Measurements from ENCODE around the gene RNPS1. TPM values are rescaled to one million over a fixed set of nuclear protein-coding genes. Genes with fewer than 3 reads are reported as not detected.

Gene RNPS1
- total and polyA plus RNA-seq, 5 experiments from 2014 or later = 162 to 289 (median 197) TPM

GRCh38 chr16:2204416-2205103, 63.4 kb downstream of the RNPS1 start:
- Mint-ChIP-seq H3K27me3 (peaks cover 0 to 6% (median 0%) of the 10 kb centered on the region in 5 donors), H3K4me3 (peak overlapping the region; percentile 75 to 88 (median 80)), H3K4me1 (peaks cover 11 to 28% (median 25%) of the 10 kb centered on the region in 4 donors), H3K9me3 (no peaks in the 10 kb centered on the region), H3K27ac (peak overlapping the region; percentile 61 to 89 (median 82)), H3K36me3 (peaks cover 0 to 21% (median 8%) of the 10 kb centered on the region in 3 donors)
- no peak for ATAC-seq
- no peak for DNase-seq
- POLR2A ChIA-PET = interaction anchor here (0.6 to 5.3 kb wide), 13 partner anchors 9 to 477 kb away, joined by 3 to 58 read pairs (median 4); partner anchors contain the start of genes CASKIN1, E4F1, ECI1 and NHERF2

Small RNAs within 50 kb of the gene (microRNA-seq; reads per million reads assigned to microRNA genes)
- gene MIR3677 (ENCODE audit: borderline microRNAs expressed) (not detected), gene MIR4717 (ENCODE audit: borderline microRNAs expressed) (not detected)

Other genes with a start within 250 kb of the RNPS1 start
- not detected for gene NPW, start 248.3 kb downstream of the RNPS1 start, total RNA-seq
- not detected for gene NPW, start 248.3 kb downstream of the RNPS1 start, polyA plus RNA-seq
- gene NHERF2, start 241.2 kb downstream of the RNPS1 start, total RNA-seq = 1 to 10 TPM; 5.3 to 6.0 TPM
- 1 to 10 TPM in 1 of 3 donors, under 1 TPM in 2; 0.32 to 1.2 (median 0.46) TPM for gene NHERF2, start 241.2 kb downstream of the RNPS1 start, polyA plus RNA-seq
- gene NTHL1, start 220.3 kb downstream of the RNPS1 start, total RNA-seq = 10 to 100 TPM in 1 of 2 experiments, 1 to 10 TPM in 1; 9.1 to 13.1 TPM
- gene NTHL1, start 220.3 kb downstream of the RNPS1 start, polyA plus RNA-seq = 10 to 100 TPM; 13.1 to 20.0 (median 16.6) TPM
- 100 to 1,000 TPM; 145 to 162 TPM for gene TSC2, start 220.1 kb downstream of the RNPS1 start, total RNA-seq
- gene TSC2, start 220.1 kb downstream of the RNPS1 start, polyA plus RNA-seq = 10 to 100 TPM; 23.5 to 42.0 (median 27.2) TPM
- gene PKD1, start 132.2 kb downstream of the RNPS1 start, total RNA-seq = 100 to 1,000 TPM; 131 to 134 TPM
- 1 to 10 TPM; 3.5 to 9.9 (median 4.8) TPM for gene PKD1, start 132.2 kb downstream of the RNPS1 start, polyA plus RNA-seq
- not detected for gene RAB26, start 119.5 kb downstream of the RNPS1 start, total RNA-seq
- 1 to 10 TPM in 1 of 3 donors, under 1 TPM in 2; 0.27 to 1.2 (median 0.94) TPM for gene RAB26, start 119.5 kb downstream of the RNPS1 start, polyA plus RNA-seq
- gene TRAF7, start 112.3 kb downstream of the RNPS1 start, total RNA-seq = 10 to 100 TPM; 32.3 to 39.5 TPM
- 1 to 10 TPM; 3.5 to 8.8 (median 4.3) TPM for gene TRAF7, start 112.3 kb downstream of the RNPS1 start, polyA plus RNA-seq
- gene CASKIN1, start 71.5 kb downstream of the RNPS1 start, total RNA-seq = under 1 TPM; 0.08 to 0.13 TPM
- gene CASKIN1, start 71.5 kb downstream of the RNPS1 start, polyA plus RNA-seq = not detected
- 10 to 100 TPM; 49.3 to 53.2 TPM for gene MLST8, start 62.7 kb downstream of the RNPS1 start, total RNA-seq
- gene MLST8, start 62.7 kb downstream of the RNPS1 start, polyA plus RNA-seq = 10 to 100 TPM; 29.9 to 40.4 (median 30.1) TPM
- 10 to 100 TPM; 26.7 to 27.0 TPM for gene BRICD5, start 57.3 kb downstream of the RNPS1 start, total RNA-seq
- under 1 TPM in 2 of 3 donors, not detected in 1; 0.11 to 0.23 TPM for gene BRICD5, start 57.3 kb downstream of the RNPS1 start, polyA plus RNA-seq
- gene PGP, start 53.3 kb downstream of the RNPS1 start, total RNA-seq = 10 to 100 TPM; 22.8 to 28.1 TPM
- 10 to 100 TPM in 2 of 3 donors, 1 to 10 TPM in 1; 8.7 to 17.7 (median 11.6) TPM for gene PGP, start 53.3 kb downstream of the RNPS1 start, polyA plus RNA-seq
- gene E4F1, start 44.5 kb downstream of the RNPS1 start, total RNA-seq = 10 to 100 TPM; 39.5 to 41.2 TPM
- gene E4F1, start 44.5 kb downstream of the RNPS1 start, polyA plus RNA-seq = 10 to 100 TPM in 2 of 3 donors, 1 to 10 TPM in 1; 8.7 to 19.2 (median 10.9) TPM
- 1 to 10 TPM; 1.4 to 1.6 TPM for gene DNASE1L2, start 31.7 kb downstream of the RNPS1 start, total RNA-seq
- not detected for gene DNASE1L2, start 31.7 kb downstream of the RNPS1 start, polyA plus RNA-seq
- gene ECI1, start 16.5 kb downstream of the RNPS1 start, total RNA-seq = 10 to 100 TPM; 22.1 to 25.1 TPM
- 10 to 100 TPM; 30.6 to 40.4 (median 31.0) TPM for gene ECI1, start 16.5 kb downstream of the RNPS1 start, polyA plus RNA-seq
- gene ABCA3, start 72.6 kb upstream of the RNPS1 start, total RNA-seq = 1 to 10 TPM; 7.8 to 8.2 TPM
- gene ABCA3, start 72.6 kb upstream of the RNPS1 start, polyA plus RNA-seq = 1 to 10 TPM; 1.2 to 2.2 (median 2.1) TPM
- 1 to 10 TPM; 2.1 to 2.4 TPM for gene CCNF, start 161.3 kb upstream of the RNPS1 start, total RNA-seq
- 1 to 10 TPM in 2 of 3 donors, under 1 TPM in 1; 0.59 to 2.0 (median 1.7) TPM for gene CCNF, start 161.3 kb upstream of the RNPS1 start, polyA plus RNA-seq
- under 1 TPM in 1 of 2 experiments, not detected in 1; 0.96 TPM for gene TEDC2, start 192.0 kb upstream of the RNPS1 start, total RNA-seq
- gene TEDC2, start 192.0 kb upstream of the RNPS1 start, polyA plus RNA-seq = under 1 TPM in 2 of 3 donors, not detected in 1; 0.52 to 0.76 TPM
- gene NTN3, start 203.2 kb upstream of the RNPS1 start, total RNA-seq = not detected
- gene NTN3, start 203.2 kb upstream of the RNPS1 start, polyA plus RNA-seq = not detected
- 10 to 100 TPM; 13.4 to 17.3 TPM for gene TBC1D24, start 207.0 kb upstream of the RNPS1 start, total RNA-seq
- 1 to 10 TPM; 2.6 to 3.0 (median 2.6) TPM for gene TBC1D24, start 207.0 kb upstream of the RNPS1 start, polyA plus RNA-seq
- gene ATP6V0C, start 245.8 kb upstream of the RNPS1 start, total RNA-seq = 100 to 1,000 TPM; 116 to 123 TPM
- gene ATP6V0C, start 245.8 kb upstream of the RNPS1 start, polyA plus RNA-seq = 10 to 100 TPM; 74.9 to 84.9 (median 77.6) TPM